ENCODE results near the gene SORCS3.

The SORCS3 gene

GRCh38 chr10:104966563-104967297 is 325.6 kb downstream of the SORCS3 start:
- Histone ChIP-seq H3K4me2 (ENCODE audit: low read depth, low read length, poor library complexity, severe bottlenecking) (no peak overlapping the region), H3K27me3 (ENCODE audit: low read length) (no peaks in the 10 kb centered on the region), H3K9ac (ENCODE audit: low read length) (no peak overlapping the region), H4K20me1 (ENCODE audit: low read depth, low read length) (no peaks in the 10 kb centered on the region), H3F3A (ENCODE audit: insufficient read depth) (no peaks in the 10 kb centered on the region), H2AFZ (ENCODE audit: low read depth, low read length, severe bottlenecking) (no peak overlapping the region), H3K9me2 (replicated peaks; ENCODE audit: insufficient read depth, low read length) (no peaks in the 10 kb centered on the region), H3K9me3 (ENCODE audit: insufficient read depth, low read length) (no peaks in the 10 kb centered on the region), H3K4me3 (ENCODE audit: insufficient read depth, low read length, poor library complexity, severe bottlenecking) (no peak overlapping the region), H3K27ac (ENCODE audit: low read depth, low read length) (no peak overlapping the region), H3K36me3 (ENCODE audit: low read length) (no peaks in the 10 kb centered on the region), H3K79me2 (ENCODE audit: insufficient read depth, low read length) (no peaks in the 10 kb centered on the region)
- TF ChIP-seq, protein P1, sequence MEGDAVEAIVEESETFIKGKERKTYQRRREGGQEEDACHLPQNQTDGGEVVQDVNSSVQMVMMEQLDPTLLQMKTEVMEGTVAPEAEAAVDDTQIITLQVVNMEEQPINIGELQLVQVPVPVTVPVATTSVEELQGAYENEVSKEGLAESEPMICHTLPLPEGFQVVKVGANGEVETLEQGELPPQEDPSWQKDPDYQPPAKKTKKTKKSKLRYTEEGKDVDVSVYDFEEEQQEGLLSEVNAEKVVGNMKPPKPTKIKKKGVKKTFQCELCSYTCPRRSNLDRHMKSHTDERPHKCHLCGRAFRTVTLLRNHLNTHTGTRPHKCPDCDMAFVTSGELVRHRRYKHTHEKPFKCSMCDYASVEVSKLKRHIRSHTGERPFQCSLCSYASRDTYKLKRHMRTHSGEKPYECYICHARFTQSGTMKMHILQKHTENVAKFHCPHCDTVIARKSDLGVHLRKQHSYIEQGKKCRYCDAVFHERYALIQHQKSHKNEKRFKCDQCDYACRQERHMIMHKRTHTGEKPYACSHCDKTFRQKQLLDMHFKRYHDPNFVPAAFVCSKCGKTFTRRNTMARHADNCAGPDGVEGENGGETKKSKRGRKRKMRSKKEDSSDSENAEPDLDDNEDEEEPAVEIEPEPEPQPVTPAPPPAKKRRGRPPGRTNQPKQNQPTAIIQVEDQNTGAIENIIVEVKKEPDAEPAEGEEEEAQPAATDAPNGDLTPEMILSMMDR (IDR thresholded peaks at IDR 0.05; ENCODE audit: insufficient read depth, low read length, poor library complexity, severe bottlenecking): no peak
- TF ChIP-seq EZH2phosphoT487 (conservative IDR thresholded peaks at IDR 0.05; ENCODE audit: low read length): no peak

DNA sequence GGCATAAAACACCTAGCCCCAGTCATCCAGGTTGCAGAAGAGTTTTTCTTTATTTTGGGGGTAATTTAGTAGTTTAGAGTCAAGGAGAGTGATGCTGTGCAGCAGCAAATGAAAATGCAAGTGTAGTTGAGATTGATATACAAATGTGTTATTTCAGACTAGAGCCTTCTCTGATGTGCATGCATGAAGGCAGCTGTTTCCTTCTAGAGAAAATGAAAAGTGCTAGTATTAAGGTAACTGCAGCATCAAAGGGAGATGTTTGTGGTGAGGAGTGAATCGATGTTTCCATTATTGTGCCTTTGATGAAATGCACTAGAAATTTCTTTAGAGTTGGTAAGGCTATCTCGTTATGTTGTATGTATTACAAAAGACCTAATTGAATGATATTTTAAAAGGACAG is 339.3 kb downstream of the SORCS3 start:
- Histone ChIP-seq H3K4me2 (ENCODE audit: low read depth, low read length, poor library complexity, severe bottlenecking) (no peak overlapping the region), H3K27ac (ENCODE audit: low read depth, low read length) (no peak overlapping the region), H3K4me3 (ENCODE audit: insufficient read depth, low read length, poor library complexity, severe bottlenecking) (no peak overlapping the region), H3K79me2 (ENCODE audit: insufficient read depth, low read length) (no peaks in the 10 kb centered on the region), H3K9me2 (replicated peaks; ENCODE audit: insufficient read depth, low read length) (no peaks in the 10 kb centered on the region), H3K36me3 (ENCODE audit: low read length) (no peaks in the 10 kb centered on the region), H3K9ac (ENCODE audit: low read length) (no peak overlapping the region), H4K20me1 (ENCODE audit: low read depth, low read length) (no peaks in the 10 kb centered on the region), H2AFZ (ENCODE audit: low read depth, low read length, severe bottlenecking) (no peak overlapping the region), H3K27me3 (ENCODE audit: low read length) (no peaks in the 10 kb centered on the region), H3K9me3 (ENCODE audit: insufficient read depth, low read length) (no peaks in the 10 kb centered on the region), H3F3A (ENCODE audit: insufficient read depth) (no peaks in the 10 kb centered on the region)
- TF ChIP-seq, protein P1 (IDR thresholded peaks at IDR 0.05; ENCODE audit: insufficient read depth, low read length, poor library complexity, severe bottlenecking): no peak
- no peak for TF ChIP-seq EZH2phosphoT487 (conservative IDR thresholded peaks at IDR 0.05; ENCODE audit: low read length)

- no peak overlapping the region for H2AFZ ChIP-seq (ENCODE audit: low read depth, low read length, severe bottlenecking)
- H3F3A ChIP-seq (ENCODE audit: insufficient read depth): no peaks in the 10 kb centered on the region
- TF ChIP-seq, protein P1 (IDR thresholded peaks at IDR 0.05; ENCODE audit: insufficient read depth, low read length, poor library complexity, severe bottlenecking): no peak
- H3K27me3 ChIP-seq (ENCODE audit: low read length): no peaks in the 10 kb centered on the region
- no peak overlapping the region for H3K4me2 ChIP-seq (ENCODE audit: low read depth, low read length, poor library complexity, severe bottlenecking)
- H3K4me3 ChIP-seq (ENCODE audit: insufficient read depth, low read length, poor library complexity, severe bottlenecking): no peak overlapping the region
- H3K9me3 ChIP-seq (ENCODE audit: insufficient read depth, low read length): no peaks in the 10 kb centered on the region
- H4K20me1 ChIP-seq (ENCODE audit: low read depth, low read length): no peaks in the 10 kb centered on the region
- no peaks in the 10 kb centered on the region for H3K9me2 ChIP-seq (replicated peaks; ENCODE audit: insufficient read depth, low read length)
- H3K9ac ChIP-seq (ENCODE audit: low read length): no peak overlapping the region
- no peaks in the 10 kb centered on the region for H3K36me3 ChIP-seq (ENCODE audit: low read length)
- no peaks in the 10 kb centered on the region for H3K79me2 ChIP-seq (ENCODE audit: insufficient read depth, low read length)
- H3K27ac ChIP-seq (ENCODE audit: low read depth, low read length): no peak overlapping the region
Observed at GRCh38 chr10:104981995-104982394, 340.9 kb downstream of the SORCS3 start.
